ENCODE results near the gene TEX12. TPM values are rescaled to one million over a fixed set of nuclear protein-coding genes. Genes with fewer than 3 reads are reported as not detected.
"Not testable (repeated sequence)": the region's sequence is repeated elsewhere in the genome, so short reads cannot be mapped to it uniquely, and the experiment has no call there.

Gene TEX12, protein sequence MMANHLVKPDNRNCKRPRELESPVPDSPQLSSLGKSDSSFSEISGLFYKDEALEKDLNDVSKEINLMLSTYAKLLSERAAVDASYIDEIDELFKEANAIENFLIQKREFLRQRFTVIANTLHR
- total RNA-seq: not detected
- long read RNA-seq: 0 reads

DNA sequence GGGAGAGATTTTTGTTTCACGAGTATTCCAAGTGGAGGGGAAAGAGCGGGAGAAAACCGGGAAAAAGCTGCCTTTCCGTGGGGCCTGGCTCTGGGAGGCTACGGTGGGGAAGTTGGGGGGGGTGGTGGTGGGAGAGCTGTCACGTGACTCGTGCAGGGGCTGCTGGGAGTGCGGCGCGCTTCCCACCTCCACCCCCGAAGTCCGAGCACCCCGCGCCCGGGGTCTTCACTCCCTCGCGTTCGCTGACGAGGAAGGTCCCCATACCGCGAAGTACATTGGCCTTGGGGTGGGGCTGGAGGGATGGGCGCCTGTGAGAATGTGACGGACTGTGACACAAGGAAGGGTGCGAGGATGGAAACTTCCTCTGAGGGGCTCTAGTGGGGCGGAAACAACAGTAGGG lies at the start of gene TEX12:
TSS of gene TEX12 (plus strand) at position 228 of the 400 bp plus-strand sequence. CDS start 1,897 bp downstream, outside the sequence.
- intact Hi-C loops (cut with DNase I): loop anchor here in 1 of 2 donors (5.0 kb wide), 1 partner anchor 40 kb away; no protein-coding TSS in a partner anchor
- DNase-seq (no peak), ATAC-seq (no peak)

GRCh38 chr11:112118176-112118575 lies 49.0 kb upstream of the TEX12 start:
- intact Hi-C loops (cut with DNase I): no loop called here
- ATAC-seq (no peak), DNase-seq (no peak)

DNA sequence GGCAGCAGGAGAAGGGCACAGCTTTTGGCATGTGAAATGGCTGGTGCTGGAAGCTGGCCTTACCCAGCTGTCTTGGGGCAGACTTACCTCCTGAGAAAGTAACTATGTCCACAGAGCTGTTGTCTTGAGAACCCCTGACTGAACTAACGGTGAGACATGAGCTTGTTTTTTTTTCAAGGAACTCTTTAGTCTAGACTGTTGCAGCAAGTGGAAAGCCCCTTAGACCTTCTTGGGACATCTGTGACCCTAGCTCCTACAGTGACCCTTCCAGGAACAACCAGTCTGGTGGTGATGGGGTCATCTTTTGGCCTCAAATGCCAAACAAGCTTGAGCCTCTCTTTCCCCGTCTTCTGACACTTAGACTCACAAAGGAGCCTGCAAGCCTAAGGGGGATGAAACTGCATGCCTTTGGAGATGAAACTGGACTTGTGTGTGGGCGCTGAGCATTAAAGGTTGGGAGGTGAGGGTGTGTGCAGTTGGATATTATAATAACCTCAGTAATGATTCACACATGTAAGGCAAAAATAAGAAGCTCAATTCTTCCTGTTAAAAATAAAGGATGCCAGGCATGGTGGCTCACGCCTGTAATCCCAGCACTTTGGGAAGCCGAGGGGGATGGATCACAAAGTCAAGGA lies 45.1 kb upstream of the TEX12 start:
- DNase-seq (no peak), ATAC-seq (no peak)
- intact Hi-C loops (cut with DNase I): no loop called here

DNA sequence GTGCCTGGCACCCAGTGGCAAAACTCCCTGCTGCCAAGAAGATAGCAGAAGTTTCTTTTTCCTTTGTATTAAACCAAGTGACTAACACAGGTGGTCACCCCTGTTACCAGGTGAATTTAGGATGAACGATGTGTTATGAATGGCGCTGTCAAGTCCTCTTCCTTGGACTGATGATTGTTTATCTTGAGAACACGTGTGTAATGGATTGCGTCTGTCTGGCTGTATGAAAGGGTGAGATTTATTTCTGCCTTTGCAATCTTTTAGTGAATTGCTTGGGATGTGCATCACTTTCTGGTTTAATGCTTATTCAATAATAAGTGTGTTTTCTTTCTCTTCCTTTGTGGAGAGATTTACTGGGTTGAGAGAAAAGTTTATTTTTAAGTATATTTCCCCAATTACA lies 44.0 kb upstream of the TEX12 start:
- intact Hi-C loops (cut with DNase I): no loop called here
- ATAC-seq: no peak

GRCh38 chr11:112127056-112127455 lies 40.1 kb upstream of the TEX12 start:
- intact Hi-C loops (cut with DNase I): loop anchor here in 1 of 2 donors (5.0 kb wide), 1 partner anchor 40 kb away; the partner anchor contains the start of gene TEX12
- DNase-seq: no peak
- ATAC-seq: no peak

More for the DNA sequence above, 44.0 kb upstream of the TEX12 start:
- no peak for DNase-seq

DNA sequence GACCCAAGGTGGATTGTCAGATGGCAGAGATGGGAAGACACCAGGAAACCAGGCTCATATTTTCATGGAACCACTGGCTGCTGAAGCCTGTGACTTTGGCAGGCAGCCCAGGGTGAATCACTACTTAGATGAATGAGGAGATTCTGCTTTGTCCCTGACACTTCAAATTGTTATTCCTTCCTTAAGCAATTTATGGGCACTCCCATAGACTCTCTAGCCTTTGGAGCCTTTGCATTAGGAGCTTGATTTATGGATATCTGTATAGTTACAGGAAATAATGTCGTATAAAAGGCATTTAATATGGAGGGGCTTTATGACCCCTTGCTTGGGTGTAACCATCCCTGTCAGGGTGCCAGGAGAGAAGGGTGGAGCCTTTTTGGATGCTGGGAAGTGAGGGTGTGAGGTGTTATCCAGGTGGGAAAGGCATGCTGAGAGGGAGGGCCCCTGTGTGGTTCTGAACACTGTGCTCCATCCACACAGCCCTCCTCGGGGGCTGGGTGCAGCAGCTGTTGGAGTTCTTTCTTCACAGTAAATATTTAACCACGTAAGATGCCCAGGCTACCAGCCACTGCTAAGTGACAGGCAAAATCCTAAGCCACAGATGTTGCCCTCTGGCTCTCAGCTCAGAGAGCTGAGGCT lies 38.6 kb upstream of the TEX12 start:
- DNase-seq (peak; percentile 58), ATAC-seq (peak; percentile 41 to 66)
- intact Hi-C loops (cut with DNase I): loop anchor here in 1 of 2 donors (5.0 kb wide), 1 partner anchor 39 kb away; the partner anchor contains the start of gene TEX12

DNA sequence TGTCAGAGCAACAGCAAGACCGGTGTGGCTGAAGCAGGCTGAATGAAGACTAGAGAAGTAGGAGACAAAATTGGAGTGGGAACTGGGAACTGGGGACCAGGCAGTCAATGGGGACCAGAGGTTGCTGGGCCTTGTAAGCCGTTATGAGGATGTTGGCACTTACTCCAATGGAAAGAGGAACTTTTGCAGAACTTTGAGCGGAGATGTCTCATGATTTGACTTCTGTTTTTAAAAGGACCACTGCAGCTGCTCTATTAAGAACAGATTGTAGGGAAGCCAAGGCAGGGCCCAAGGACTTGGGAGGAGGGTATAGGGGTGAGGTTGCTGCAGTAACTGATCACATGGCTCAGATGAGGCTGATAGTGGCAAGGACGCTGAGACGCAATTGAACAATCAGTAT lies 37.5 kb upstream of the TEX12 start:
- intact Hi-C loops (cut with DNase I): loop anchor here in 1 of 2 donors (5.0 kb wide), 1 partner anchor 38 kb away; the partner anchor contains the start of gene TEX12
- ATAC-seq (peak; percentile 38 to 65), DNase-seq (no peak)

GRCh38 chr11:112132737-112133136 lies 34.4 kb upstream of the TEX12 start:
- ATAC-seq (no peak), DNase-seq (no peak)
- intact Hi-C loops (cut with DNase I): no loop called here

DNA sequence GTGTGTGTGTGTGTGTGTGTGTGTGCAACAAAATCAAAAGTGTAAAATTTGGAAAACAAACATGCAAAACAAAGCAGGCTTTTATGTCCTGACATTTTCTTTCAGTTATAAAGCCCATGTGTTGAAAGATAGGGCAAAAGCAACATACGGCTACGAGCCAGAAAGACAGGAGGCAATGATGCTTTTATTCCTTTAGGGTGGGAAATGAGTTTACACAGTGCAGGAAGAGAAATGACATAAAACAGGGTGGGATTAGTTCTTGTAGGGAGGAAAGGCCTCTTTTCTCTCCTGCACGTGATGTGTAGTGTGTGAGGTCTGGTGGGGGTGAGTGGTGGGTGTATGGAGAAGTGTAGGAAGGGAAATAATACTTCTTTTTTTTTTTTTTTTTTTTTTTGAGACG lies 32.7 kb upstream of the TEX12 start:
- DNase-seq (no peak), ATAC-seq (no peak)
- intact Hi-C loops (cut with DNase I): no loop called here

DNA sequence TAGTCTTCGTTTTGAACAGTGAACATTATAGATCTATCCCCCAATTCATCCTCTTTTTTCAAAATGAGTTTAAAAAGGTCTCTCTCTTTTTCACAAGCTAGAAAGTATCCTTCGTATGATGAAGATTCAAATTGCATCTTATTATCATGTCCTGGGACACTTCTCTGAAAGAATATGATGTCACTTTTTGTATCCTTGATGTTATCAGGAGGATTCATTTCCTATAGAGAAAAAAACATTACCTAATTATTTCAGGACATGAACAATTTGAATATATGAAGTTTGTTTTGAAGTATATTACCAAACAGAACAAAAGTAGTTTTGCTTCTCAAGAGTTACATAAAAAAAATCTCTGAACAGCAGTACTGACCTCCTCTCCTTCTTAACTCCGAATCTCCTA lies 23.6 kb upstream of the TEX12 start:
- intact Hi-C loops (cut with DNase I): no loop called here
- DNase-seq (no peak), ATAC-seq (no peak)

DNA sequence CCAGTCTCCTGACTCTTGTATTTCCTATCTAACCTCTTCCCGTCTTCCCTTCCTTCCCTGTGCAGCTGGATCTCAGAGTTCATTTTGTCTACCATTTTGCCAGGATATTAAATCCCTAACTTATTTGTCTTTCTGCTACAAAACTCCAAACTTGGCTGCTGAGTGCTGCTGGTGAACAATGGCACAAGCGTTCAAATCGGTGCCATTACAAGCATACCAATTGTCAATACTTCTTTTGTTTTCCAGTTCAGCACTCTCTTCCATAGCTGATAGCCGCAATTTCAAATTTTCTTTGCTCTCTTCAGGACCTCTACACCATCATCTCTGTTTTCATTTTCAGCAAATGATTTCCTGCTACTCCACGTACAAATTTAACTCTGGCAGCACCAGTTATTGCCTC lies 16.7 kb upstream of the TEX12 start:
- ATAC-seq (no peak), DNase-seq (no peak)
- intact Hi-C loops (cut with DNase I): no loop called here

DNA sequence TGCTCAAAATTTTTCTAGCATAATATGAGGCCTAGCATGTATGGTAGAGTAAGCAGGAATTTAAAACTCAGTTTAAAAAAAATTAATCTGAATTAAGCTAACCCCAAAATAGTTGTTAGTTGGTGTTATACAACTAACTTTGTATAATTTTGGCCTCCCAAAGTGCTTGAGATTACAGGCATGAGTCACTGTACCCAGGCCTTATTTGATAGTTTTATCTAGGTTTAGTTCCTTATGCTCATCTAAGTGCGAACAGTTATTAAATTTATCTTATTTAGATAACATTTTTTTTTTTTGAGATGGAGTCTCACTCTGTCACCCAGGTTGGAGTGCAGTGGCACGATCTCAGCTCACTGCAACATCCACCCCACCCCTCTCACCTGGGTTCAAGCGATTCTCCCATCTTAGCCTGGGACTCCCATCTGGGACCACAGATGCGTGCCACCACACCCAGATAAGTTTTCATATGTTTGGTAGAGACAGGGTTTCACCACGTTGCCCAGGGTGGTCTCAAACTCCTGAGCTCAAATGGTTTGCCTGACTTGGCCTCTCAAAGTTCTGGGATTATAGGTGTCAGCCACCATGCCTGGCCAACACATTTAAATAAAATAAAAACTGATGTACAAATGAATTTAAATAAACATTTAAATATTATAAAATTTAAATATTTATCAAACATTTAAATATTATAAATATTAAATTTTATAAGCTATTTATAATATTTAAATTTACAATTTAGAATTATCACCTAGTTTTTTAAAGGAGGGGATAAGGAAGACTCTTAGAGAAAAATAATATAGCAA lies 10.8 kb upstream of the TEX12 start:
- no peak for ATAC-seq
- intact Hi-C loops (cut with DNase I): no loop called here
- no peak for DNase-seq

DNA sequence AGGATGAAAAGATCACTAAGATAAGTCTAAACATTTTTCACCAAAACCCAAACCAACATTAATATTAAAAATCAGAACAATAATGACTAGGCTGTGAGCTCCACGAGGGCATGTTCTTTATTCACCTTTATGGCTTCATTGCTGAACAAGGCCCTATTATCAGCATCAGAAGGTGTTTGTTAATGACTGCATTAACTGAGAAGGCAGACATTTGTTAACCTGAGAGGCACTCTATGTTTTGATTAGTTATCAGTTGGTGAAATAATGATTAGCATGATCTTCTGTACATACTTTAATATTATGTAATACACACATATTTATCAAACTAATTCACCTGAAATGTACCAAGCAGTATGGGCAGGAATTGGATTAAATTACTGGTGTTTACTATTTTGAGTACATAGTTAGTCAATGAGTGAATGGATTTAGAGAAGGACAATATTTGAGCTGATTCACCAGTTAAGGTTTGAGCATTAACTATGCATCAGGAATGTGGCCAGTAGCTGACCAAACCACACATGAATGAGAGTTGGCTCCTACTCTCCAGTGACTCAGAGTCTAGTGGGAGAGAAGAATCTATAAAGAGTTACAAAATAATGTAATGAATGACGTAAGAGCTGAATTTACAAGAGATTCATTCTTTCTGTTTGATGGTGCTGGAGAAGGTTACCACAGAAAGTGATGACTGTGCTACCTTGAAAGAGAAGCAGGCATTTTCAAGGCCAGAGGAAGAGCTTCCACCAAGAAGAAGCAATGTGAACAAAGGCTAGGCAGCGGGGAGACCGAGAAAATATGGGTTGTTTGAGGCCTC lies 10.0 kb upstream of the TEX12 start:
- ATAC-seq: peak; percentile 67 to 95
- intact Hi-C loops (cut with DNase I): no loop called here
- no peak for DNase-seq

DNA sequence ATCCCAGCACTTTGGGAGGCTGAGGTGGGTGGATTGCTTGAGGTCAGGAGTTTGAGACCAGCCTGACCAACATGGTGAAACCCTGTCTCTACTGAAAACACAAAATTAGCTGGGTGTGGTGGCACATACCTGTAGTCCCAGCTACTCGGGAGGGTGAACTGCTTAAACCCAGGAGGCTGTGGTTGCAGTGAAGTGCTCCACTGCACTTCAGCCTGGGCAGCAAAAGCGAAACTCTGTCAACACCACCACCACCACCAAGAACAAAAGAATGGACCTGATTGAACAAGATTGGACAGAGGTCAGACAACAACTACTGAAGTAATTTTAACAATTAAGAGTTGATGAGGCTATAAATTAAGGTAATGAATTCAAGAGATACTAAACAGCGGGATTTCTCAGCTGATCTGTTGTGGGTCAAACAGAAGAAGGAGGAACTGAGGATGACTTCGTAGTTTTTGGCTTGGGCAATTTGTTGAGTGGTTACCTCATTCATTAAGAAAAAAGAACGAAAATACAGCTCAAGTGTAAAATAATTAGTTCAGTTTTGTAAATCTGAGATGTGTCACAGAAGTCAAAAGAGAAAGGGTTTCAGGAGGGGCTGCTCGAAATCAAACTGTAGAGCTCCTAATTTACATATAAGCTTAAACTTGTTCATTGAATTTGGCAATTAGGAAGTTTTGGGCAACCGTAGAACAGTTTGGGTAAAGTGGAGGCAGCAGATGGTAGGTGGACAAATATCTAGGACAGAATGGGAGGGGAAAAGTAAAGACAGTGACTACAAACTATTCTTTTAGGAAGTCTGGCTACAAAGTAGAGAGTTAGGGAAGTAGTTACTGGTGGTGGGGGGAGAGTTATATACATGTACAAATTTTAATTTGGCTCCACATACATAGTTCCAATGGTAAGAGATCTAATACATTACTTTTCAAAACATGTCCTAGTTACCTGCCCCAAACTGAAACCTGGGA lies 7.8 kb upstream of the TEX12 start:
- intact Hi-C loops (cut with DNase I): no loop called here
- DNase-seq (no peak), ATAC-seq (no peak)

DNA sequence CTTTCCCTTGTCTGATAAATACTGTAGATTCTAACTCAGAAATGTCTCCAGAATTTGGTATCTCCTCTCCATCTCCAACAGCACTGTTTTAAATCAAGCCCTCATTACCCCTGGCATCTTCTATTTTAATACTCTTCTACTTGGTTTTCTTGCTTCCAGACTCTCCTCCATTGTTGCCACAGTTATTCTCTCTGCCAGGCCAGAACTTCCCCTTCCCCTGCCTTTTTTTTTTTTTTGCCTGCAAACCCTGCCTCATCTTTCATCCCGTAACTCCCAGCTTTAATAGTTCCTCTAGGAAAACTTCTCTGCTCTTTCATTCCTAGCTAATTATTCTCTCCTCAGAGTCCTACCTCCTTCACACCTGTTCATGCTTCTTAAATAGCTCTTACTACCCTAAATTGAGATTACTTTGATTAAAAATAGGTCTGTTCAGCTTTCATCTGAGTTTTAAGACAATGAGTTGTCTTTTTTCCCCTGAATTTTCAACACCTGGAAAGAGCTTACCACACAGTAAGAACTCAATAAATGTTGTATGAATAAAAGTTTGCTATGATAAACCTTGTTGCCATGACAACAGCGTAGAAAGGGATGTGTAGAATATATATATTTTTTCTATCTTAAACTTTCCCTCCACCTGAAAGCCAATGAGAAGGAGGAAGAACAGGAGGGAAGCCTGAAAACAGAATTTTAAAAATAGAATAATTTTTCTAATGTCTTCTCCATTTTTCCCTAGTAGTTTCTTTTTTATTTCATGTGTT lies 6.9 kb upstream of the TEX12 start:
- DNase-seq: no peak

DNA sequence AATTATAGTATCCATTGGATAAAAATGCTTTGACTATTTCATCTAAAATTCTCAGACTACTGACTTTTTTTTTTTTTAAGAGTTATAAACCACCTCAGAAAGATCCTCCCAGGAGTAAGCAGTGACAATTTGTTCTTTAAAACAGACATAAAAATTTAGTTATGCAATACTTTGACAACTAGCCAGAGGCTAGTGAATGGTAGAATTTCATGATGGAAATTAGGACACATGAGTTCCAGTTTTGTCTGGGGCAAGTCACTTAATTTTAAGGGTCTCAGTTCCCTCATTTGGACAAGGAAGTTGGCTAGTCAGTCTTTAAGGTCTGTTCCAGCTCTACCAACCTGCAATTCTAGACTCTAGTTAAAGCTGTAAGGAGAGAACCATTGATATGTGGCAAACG lies 6.2 kb upstream of the TEX12 start:
- ATAC-seq: no peak
- no peak for DNase-seq
- intact Hi-C loops (cut with DNase I): no loop called here

More for the DNA sequence above, 6.9 kb upstream of the TEX12 start:
- intact Hi-C loops (cut with DNase I): no loop called here
- no peak for ATAC-seq

- intact Hi-C loops (cut with DNase I); DNase-seq: not testable (repeated sequence)
Observed at GRCh38 chr11:112162200-112162599, 5.0 kb upstream of the TEX12 start.

More at GRCh38 chr11:112162200-112162599, 5.0 kb upstream of the TEX12 start:
- not testable (repeated sequence) for ATAC-seq
